Diencephalon (tissue), 1 donor: Measurements from ENCODE around the gene TAS2R19. TPM values are rescaled to one million over a fixed set of nuclear protein-coding genes. Genes with fewer than 3 reads are reported as not detected.

Experiments
- total RNA-seq: library from RNA; depleted of rRNA; stranded (reverse); fragments of >200 nt; gene quantifications from one replicate; pipeline ENCODE4 v1.2.3, GENCODE V29; 2014

Gene TAS2R19, protein sequence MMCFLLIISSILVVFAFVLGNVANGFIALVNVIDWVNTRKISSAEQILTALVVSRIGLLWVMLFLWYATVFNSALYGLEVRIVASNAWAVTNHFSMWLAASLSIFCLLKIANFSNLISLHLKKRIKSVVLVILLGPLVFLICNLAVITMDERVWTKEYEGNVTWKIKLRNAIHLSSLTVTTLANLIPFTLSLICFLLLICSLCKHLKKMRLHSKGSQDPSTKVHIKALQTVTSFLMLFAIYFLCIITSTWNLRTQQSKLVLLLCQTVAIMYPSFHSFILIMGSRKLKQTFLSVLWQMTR
- 7.6 TPM for total RNA-seq

DNA sequence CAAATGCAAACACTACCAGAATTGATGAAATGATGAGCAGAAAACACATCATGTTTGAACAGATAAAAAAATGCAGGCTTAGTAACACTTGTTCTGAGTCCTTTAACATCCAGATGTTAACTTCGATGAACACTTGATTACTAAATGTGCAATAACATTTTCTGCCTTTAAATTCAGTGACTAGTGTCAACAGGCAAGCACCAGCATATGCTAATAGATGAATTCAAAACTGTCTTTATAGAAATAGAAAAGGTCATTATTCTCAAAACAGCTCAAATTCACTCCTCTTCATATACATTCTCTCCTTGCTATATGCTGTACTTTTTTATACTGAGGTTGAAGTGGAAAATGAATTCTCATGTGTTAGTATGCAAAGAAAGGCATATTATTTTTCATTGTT is at the start of gene TAS2R19:
Gene TAS2R19, minus strand, starts transcription at position 101 of the 400 bp plus-strand sequence. Its CDS starts 49 bp downstream, at position 52.

DNA sequence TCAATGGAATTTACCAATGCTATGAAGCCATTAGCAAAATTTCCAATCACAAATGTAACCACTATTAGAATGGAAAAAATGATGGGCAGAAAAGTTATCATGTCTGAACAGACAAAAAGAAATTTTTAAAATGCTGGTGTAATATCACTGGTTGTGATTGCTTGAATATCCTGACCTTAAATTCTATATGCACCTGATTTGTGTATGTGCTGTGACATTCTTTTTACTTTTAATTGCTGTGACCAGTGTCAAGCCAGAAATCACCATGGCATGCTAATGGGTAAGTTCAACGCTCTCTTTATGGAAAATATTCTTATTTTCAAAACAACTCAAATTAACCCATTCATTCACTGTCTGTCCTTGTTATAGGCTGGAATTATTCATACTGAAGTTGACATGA is 39.8 kb upstream of the TAS2R19 start, which contains the start of gene TAS2R46:
Gene TAS2R46, minus strand, starts transcription at position 101 of the 400 bp plus-strand sequence. Its CDS starts 0 bp downstream, at position 101.

DNA sequence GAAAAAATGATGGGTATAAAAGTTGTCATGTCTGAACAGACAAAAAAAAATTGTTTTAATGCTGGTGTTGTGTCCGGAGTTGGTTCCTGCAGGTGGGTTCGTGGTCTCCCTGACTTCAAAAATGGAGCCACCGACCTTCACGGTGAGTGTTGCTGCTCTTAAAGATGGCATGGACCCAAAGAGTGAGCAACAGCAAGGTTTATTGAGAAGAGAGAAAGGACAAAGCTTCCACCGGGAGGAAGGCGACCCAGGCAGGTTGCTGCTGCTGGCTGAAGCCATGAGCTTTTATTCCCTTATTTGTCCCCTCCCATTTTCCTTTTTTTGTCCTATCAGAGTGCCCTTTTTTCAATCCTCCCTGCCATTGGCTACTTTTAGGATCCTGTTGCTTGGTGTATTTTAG is 8.9 kb upstream of the TAS2R19 start, which contains the start of gene TAS2R31:
Gene TAS2R31, minus strand, starts transcription at position 101 of the 400 bp plus-strand sequence. Its CDS starts 72 bp downstream, at position 29.

DNA sequence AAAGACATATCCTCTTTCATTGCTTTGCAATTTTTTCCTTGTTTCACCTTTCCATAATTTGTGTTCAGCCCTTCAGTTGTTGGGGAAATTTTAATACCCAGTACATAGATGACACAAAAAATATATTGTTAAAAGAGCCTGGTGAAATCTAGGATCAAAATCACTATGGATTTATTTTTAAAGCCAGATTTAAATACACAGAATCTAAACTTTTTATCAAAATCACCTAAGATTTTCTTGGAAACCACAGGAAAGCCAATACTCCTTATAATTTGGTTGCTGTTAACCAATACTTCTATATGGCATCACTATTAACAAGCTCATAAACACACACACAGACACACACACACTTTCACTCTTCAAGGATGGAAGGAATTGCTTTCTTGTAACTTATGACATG is 24.2 kb downstream of the TAS2R19 start, which contains the start of gene TAS2R20:
Gene TAS2R20, minus strand, starts transcription at position 101 of the 400 bp plus-strand sequence. CDS start 429 bp downstream, outside the sequence.

DNA sequence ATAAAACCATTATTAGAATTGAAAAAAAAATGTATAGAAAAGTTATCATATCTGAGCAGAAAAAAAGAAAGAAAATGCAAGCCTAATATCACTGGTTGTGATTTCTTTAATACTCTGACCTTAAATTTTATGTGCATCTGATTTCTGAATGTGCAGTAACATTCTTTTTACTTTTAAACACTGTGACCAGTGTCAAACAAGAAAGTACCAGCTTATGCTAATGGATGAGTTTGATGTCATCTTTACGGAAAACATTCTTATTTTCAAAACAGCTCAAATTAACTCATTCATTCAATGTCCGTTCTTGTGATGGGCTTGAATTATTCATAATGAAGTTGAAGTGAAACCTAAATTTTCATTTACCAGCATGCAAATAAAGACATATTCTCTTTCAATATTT is 35.6 kb downstream of the TAS2R19 start, which contains the start of gene TAS2R50:
Gene TAS2R50, minus strand, starts transcription at position 101 of the 400 bp plus-strand sequence. Its CDS starts 52 bp downstream, at position 49.

Other genes with a start within 250 kb of the TAS2R19 start
- gene TAS2R7, start 220.0 kb downstream of the TAS2R19 start, total RNA-seq: 0.69 TPM
- gene TAS2R8, start 215.3 kb downstream of the TAS2R19 start, total RNA-seq: 0.69 TPM
- gene TAS2R9, start 212.5 kb downstream of the TAS2R19 start, total RNA-seq: 0.92 TPM
- gene TAS2R10, start 196.3 kb downstream of the TAS2R19 start, total RNA-seq: 3.7 TPM
- 6.0 TPM for gene PRR4, start 173.1 kb downstream of the TAS2R19 start, total RNA-seq
- gene PRH1, start 138.4 kb downstream of the TAS2R19 start, total RNA-seq: 63.4 TPM
- 4.8 TPM for gene TAS2R13, start 113.1 kb downstream of the TAS2R19 start, total RNA-seq
- gene PRH2, start 93.4 kb downstream of the TAS2R19 start, total RNA-seq: 0.92 TPM
- gene TAS2R14, start 83.4 kb downstream of the TAS2R19 start, total RNA-seq: 9.5 TPM
- 7.6 TPM for gene TAS2R50, start 35.7 kb downstream of the TAS2R19 start, total RNA-seq
- gene TAS2R20, start 24.3 kb downstream of the TAS2R19 start, total RNA-seq: 10.4 TPM
- 8.1 TPM for gene TAS2R31, start 8.8 kb upstream of the TAS2R19 start, total RNA-seq
- gene TAS2R46, start 39.7 kb upstream of the TAS2R19 start, total RNA-seq: 3.2 TPM
- gene TAS2R43, start 69.7 kb upstream of the TAS2R19 start, total RNA-seq: 5.5 TPM
- 9.5 TPM for gene TAS2R30, start 112.0 kb upstream of the TAS2R19 start, total RNA-seq
- gene SMIM10L1, start 148.6 kb upstream of the TAS2R19 start, total RNA-seq: 15.5 TPM
- not detected for gene TAS2R42, start 164.3 kb upstream of the TAS2R19 start, total RNA-seq
- not detected for gene PRB3, start 247.1 kb upstream of the TAS2R19 start, total RNA-seq